Activated T-cell treated with anti-CD3 and anti-CD28 coated beads for 48 hours (primary cell): ENCODE data around the gene SLC48A1.
A peak's percentile ranks its signal among the peaks of the same experiment; 100 is the strongest.

Experiments
- DNase-seq: peaks from one replicate; pipeline ENCODE4 v3.0.0-alpha.2; 2020; ENCODE audit warnings: low read depth

SLC48A1 gene

DNA sequence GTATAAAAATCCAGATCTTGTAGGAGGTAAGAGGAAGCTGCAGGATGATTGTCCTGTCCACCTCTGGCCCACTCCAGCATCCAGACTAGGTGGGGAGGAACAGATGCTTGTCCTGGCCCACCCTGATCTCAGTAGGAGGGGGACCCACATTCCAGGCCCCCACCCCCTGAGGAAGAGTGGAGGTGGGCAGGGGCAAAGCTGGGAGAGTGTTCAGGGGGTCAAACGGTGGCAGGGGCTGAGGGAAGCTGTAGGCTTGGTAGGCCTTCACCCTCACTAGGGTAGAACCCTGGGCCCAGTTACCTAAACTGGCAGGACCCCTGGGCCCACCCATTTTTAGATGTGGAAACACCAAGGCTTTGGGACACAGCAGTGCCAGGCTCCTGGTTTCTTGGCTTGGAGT is 4.1 kb downstream of the SLC48A1 start:
- no peak for DNase-seq

DNA sequence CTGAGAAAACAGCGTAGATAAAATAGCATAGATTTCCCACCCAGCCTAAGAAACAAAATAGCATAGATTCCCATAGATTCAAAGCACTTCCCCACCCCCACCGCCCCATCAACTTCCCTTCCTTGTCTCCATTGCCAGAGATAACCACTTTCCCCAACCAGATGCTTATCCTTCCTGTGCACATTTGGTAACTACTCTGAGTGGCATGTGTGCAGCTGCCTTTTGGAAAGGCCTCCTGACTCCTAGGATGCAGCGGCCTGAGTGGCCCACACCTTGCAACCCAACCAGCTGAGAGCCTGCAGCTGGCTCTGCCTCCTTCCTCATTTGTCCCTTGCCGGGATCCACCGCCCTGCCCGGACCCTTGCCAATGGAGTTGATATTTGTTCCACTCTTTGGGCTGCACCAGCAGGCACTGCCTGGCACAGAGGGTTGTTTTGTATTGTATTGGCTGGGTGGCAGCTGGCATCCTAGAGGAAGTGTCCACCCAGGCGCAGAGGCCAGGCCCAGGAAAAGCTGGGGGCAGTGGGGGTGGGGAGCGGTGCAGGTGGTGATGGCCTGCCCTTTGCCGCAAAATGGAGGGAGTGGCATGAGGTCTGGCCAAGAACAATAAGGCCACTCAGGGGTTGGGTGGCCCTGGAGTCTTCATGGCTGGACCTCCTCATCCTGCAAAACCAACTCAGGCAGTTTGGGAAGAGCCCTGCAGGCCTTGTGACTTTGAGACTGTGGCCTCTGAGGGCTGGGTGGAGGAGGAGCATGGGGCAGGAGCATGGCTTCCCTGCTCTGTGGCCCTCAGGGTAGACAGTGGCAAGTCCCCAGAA is 4.9 kb downstream of the SLC48A1 start:
- no peak for DNase-seq

DNA sequence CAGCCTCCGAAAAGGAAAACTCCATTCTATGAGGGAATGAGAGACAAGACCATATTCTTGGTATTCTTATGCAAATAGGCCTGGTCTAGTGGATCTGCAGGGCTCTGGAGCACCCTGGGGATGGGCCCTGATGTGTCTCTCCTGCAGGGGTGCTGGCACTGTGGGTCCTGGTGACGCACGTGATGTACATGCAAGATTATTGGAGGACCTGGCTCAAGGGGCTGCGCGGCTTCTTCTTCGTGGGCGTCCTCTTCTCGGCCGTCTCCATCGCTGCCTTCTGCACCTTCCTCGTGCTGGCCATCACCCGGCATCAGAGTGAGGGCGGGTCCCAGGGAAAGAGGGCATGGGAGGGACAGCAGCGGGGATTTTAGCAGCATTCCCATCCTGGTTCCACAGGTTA is 5.8 kb downstream of the SLC48A1 start:
- DNase-seq, result no peak

DNA sequence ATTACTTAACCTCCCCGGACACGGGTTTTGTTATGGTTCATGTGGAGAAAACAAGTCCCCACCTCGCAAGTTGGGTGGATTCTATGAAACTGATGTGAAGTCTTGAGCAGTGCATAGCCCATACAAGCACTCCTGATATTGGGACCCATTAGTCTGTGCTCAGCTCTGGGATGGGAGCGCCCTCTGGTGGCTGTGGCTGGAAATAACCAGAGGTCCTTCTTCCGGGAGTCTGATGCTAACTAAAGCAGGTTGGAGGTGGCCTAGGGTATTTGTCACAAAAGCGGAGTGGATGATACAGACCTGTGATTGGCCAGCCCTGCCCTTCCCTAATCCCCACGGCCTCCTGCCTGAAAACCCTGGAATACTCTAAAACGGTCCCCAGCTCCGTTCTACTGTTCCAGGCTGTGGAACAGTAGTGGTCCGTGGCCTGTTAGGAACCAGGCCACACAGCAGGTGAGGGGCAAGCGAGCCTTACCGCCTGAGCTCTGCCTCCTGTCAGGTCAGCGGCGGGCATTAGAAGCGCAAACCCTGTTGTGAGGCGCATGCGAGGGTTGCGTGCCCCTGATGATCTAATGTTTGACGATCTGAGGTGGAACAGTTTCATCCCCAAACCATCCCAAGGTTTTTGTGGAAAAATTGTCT is 6.4 kb downstream of the SLC48A1 start:
- peak; percentile 89 for DNase-seq

DNA sequence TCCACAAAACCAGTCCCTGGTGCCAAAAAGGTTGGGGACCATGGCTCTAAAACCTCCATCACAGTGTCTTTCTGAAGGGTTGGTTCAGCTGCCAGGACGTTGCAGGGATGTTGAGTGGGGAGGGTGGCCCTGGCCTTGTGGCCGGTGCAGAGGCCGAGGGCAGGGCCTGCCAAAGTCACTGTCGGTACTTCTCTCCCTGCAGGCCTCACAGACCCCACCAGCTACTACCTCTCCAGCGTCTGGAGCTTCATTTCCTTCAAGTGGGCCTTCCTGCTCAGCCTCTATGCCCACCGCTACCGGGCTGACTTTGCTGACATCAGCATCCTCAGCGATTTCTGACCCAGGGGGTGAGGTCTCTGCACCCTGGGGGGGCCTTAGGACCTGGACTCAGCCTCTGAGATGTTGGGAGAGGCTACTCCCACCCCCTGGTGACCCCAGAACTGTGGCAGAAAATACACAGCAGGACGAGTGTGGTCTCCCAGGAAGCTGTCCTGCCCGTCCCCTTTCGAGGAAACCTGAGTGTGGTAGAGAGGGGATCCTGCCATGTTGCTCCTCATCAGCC is 7.0 kb downstream of the SLC48A1 start:
- DNase-seq, result no peak

DNA sequence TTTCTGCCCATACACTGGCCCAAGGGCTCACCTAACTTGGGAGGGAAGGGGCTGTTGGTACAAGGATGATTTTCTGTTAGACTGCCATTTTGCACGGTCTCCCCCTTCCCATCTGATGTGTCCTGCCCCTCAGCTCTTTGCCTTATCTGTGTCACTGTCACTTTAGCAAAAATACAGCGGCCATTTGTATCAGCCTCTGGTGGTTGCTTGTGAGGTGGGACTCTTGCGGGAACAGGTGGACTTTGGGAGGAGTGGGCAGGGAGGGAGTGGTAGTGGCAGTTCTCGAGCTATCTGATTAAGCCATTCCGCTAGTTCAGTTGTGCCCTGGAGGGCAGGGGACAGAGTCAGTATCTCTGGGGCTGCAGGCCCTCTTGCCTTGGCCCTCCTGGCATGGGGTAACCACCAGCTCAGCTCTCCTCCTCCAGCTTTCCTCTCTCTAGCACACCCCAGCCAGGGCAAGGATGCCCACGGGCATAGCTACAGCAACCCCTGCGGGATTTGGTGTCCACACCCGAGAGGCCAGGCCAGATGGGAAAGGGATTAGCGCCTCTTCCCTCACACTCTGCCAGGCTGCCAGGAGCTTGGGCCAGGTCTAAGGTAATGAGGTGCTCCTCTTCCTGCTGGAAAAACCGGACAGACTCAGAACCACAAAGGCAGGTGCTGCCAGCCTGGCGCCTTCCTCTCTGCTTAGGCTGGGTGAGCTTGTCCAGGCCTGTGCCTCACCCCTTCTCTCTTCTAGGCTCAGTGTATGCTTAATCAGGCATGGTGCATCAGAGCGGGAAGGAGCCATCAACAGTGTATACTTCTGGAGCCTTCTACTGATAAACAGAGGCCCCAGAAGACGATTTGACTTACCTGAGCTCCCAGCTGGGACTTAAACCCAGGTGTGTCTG is 8.7 kb downstream of the SLC48A1 start:
- DNase-seq, result no peak

DNA sequence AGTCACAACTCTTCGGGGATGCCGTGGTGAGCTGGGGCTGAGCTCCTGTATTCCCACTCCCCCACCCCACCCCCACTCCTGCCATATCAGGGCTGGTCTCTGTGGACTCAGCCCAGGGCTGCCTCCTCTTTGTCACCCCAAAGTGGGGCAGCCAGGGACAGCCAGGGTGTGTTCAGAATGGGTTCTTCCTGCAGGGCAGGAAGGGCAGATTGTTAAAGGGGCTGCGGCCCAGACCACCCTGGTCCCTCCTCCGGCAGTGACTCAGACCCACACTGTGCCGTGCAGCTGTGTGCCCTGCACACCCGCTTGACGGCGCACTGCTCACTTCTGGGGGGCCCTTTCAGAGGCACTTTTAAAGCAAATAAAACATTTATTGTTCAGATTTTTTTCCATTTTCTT is 9.3 kb downstream of the SLC48A1 start:
- DNase-seq, result no peak

DNA sequence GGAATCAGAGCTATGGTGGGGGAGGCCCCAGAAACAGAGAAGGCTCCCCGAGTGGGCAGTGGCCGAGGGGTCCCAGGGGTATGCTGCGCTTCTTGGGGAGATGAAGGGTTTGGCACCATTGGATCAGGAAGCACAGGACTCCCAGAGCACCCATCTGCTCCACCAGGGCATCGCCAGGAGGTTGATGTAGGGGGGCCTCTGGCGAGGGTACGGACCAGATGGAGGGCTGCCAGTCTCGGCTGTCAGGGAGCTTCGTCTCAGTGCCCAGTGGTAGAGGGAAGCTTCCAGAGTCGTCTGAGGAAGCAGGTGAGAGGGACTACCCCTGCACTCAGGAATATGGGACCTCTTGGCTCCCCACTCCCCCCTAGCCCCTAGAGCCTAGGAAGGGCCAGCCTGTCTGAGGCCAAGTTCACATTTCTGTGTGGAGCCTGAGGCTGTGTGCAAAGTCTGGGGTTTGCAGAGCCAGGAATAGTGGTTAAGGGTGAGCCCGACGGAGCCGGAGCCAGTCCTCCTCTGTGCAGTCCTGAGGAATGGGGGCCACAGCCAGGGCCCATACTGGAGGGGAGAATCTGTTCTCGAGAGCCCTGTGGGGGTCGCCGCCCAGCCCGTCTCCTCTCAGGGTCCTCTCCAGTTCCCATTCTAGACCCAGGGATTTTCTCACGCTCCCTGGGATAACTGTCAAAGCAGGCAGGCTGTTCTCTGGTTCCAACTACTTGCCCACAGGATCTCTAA is 10.2 kb downstream of the SLC48A1 start:
- no peak for DNase-seq

DNA sequence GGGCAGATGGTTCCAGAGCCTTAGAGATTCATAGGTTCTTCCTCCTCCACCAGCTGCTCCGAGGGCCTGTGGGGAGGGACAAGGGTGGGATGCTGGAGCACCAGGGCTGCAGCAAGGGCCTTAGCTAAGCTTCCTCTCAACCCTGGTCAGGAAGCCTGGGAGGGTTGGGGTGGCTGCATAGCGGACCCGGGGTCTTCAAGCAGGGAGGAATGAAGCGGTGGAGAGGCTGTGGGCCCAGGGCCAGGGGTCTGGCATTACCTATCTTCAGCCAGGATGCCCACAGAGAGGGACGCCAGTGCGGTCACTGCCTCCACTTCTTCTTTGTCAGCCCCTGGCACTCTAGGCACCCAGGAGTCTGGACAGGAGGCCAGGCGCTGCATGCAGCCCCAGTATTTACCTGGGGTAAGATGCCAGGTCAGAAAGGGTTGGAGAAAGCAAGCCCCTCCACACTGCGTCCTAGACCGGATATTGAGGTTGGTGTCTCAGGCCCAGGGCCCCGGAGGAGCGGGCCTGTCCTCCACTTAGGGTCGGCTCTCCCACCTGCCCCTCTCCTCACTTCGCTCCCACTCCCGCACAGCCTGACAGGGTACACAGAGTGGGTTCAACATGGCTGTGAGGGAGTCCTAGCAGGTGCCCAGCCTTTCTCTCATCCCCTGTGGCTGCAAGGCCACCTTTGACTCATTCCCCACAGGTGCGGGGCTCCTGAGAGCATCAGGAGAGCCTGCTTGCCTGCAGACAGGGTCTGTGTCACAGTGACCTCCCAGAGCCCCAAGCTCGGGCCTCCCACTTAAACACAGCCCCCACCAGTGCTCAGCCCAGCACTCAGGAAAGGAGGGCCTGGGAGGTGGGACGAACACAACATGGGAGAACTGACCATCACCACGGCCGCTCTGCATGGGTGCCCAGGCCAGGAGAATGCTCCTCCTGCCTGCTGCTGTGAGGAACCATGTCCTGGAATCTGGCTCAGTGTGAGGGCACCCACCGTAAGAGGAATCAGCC is 11.1 kb downstream of the SLC48A1 start:
- DNase-seq, result no peak

DNA sequence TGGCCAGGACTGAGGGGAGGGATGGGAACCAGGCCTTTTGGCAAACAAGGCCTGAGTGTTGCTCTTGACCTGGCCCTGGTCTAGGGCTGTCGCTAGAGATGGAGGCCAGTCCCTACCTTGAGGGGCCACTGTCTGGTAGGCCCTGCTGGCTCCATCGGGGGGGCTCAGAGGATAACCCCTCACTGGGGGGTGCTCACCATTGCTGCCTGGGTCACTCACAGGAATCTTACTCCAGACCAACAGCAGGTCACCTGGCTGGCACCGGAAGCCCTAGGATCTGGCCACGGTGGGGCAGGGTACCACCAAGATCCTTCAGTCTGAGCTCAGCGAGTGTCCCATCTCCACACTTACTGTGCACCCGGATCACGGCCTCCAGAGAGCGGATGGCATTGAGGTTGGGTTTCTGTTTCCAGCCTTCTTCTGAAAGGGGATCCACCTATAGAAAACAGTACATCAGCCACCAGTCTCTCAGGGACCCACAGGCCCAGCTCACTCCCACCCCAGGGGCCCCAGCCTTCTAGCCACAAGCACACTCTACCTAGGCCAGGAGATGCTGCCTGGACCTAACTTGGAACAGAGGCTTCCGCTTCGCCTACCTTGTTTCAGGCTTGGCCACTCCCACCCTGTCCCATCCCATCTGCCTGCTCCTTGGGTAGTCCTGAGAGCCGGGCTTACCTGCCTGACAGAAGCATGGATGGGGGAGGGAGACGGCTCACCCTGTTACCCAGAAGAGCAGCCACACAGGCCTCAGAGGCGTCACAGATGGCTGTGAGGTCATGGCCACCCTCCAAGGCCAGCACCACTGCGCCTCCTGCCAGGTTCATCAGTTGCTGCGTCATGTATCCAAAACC is 12.2 kb downstream of the SLC48A1 start:
- no peak for DNase-seq

DNA sequence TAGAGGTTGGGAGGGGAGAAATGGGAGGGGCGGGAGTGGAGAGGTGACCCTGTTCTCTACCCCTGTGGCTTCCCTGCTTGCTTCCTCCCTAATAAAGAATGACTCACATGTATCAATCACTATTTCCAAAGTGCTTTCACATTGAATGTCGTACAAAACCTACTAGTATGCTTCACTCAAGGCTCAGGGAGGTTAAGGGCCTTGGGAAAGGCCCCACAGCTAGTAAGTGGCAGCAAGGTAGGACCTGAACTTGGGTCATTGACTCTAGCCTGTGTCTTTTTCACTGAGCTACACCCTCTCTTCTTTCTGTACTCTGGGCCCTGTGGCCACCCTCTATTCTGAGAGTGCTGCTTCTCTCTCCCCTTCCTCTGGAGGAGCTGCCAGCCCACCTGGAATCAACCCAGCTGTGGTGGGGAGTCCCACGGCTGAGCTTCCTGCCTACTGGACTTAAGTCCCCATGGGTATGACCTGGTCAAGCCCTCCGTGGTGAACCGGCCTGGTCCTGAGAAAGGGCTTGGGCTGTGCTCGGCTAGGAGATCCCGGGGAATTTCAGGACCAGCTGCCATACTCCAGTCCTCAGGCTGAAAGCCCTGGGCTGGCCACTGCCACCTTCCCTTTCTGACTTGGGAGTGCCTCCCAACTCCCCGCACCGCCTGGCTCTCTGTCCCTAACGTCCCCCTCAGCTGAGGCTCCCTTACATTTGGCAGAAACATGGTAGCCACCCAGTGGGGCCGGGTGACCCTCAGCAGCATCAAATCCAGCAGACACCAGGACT is 13.0 kb downstream of the SLC48A1 start:
- DNase-seq, result no peak

DNA sequence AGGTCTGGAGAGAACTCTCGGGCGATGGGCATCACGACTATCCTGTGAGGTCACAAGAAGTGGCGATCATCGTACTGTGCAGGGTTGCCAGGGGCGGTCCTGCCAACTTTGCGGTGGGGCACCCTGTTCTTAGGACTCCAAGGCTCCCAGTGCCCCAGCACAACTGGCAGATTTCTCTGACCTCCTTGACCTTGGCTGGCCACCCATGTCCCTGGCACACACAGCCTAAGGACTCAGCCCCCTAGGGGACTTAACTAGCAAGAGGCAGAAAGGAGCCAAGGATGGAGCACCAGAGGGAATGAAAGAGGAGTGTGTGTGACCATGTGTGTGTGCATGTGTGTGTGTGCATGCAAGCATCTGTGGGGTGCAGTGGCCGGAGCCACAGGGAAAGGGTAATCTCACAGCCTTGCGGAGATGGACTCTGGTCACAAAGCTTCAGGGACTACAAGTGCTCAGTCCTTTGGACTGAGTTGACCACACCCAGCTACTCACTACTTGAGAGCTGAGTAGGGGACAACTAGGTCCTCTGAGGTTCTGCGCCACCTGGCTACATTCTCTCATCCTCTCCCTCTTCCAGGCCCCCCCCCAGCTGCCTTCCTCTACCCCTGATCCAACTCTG is 13.7 kb downstream of the SLC48A1 start:
- DNase-seq, result no peak

DNA sequence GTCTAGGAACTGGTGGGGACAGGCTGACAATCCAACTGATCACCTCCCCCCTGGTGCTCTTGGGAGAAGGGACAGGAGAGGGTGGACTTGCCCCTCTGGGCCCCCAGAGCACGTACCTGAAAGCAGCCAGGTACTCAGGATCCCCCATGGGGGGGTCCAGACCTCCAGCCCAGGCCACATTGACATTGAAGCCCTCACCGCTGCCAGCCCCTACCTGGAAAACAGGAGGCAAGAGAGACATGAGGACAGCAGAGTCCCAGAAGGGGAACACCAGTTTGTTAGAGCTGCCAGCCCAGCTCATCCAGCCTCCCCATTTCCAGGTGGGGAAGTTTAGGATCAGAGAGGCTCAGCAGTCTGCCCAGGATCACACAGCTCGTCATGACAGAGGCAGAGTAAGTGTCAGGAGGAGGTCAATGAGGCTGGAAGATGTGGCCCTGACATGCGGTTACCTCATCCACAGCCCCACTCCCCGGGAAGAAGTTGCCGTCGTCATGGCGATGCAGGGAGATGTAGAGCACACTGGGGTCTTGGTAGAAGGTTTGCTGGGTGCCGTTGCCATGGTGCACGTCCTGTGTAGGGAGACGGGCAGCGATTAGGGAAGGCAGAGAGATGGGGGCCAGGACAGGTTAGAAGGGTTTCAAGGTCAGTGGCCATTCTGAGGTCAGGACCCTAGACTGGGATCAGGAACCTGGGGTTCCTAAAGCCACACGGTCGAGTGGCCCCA is 14.7 kb downstream of the SLC48A1 start:
- DNase-seq, result no peak

DNA sequence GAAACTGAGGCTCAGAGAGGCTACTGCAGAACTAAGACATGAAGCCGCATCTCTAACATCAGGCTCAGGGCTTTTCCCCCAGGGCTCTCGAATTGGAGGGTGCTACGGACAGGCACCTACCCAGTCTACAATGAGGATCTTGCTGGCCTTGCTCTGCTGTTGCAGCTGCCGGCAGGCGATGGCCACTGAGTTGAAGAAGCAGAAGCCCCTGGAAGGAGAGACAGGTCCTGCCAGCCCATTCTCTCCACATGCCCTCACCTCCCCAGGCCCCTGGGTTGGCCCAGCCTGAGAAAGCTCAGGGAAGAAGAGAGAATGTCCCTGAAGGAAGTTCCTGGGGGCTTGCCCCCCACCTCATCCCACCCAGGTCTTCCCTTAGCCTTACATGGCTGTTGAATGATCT is 16.1 kb downstream of the SLC48A1 start:
- DNase-seq, result no peak

DNA sequence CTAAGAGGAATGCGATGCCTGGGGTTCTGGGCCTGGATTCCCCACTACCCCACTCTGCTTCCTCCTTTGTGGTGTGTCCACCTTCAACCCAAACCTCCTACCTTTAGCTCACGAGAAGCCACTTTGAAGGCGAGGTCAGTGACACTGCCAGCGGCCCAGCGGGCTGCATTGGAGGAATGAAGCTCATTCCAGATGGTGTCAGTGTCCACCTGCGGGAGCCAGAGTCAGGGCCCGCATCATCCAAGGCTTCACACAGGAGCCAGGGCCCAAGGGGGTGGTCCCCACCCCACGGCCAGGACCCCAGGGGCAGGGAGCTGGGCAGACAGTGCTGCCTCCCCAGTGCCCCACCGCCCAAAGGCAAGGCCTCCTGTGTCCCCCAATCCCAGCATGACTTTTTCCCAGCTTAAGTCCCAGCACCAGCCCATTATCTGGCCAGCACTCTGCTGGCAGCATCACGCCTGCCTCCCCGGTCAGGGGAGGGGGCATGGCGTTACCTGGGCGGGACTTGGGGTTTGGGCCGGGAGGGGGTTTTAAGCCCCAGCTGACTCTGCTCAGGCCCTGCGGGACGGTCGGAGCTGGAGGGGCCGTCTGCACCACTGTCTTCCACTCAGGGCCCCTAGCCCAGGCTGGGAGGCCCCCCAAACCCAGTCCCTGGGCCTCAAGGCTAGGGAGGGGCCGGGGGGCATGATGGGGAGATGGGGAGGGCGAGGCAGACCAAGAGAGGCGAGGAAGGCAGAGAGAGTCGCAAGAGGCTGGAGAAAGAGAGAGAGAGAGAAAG is 16.9 kb downstream of the SLC48A1 start:
- no peak for DNase-seq

DNA sequence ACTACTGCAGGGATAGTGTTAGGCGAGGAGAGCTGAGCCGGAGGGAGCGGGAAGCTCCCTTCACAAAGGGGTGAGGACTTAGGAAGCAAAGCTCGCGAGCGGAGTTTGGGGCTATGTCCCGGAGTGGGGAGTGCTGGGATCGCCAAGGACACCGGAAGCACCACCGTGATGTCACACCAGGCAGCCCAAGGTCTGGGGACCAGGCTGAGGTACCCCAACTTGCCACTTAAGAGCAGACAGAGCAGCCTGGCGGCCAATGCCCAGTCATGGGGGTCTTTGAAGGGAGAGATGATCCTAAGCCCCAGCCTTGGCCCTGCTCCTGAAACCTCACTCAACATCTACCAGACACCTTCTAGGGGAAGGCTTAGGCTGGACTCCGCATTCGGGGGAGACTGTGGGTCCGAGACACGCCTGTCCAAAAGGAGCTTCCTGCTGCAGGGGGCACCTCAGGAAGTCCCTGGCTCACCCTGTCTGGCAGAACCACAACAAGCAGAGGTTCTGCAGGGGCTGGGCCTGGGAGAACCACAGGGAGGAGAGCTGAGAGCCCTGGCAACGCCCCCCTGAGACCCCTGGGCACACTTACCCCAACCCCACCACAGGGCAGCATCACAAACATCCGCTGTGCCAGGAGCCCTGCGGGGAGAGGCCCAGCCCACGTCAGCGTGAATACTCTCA is 17.8 kb downstream of the SLC48A1 start:
- no peak for DNase-seq
